Testis (tissue), 3 donors: ENCODE measurements around the gene CLIC4. TPM values are rescaled to one million over a fixed set of nuclear protein-coding genes. Genes with fewer than 3 reads are reported as not detected.

Source experiments
- DNase-seq: peaks from one replicate; pipeline ENCODE4 v3.0.0-alpha.2; 2019
- H3K27ac ChIP-seq, 2 donors: fragments of 200-600 bp; sonication (generic); one replicate each; pipeline ENCODE4 v1.5.1; 2019
- H3K27me3 ChIP-seq: fragments of 200-600 bp; sonication (generic); one replicate; pipeline ENCODE4 v1.5.1; 2019
- H3K36me3 ChIP-seq: fragments of 200-600 bp; sonication (generic); one replicate; pipeline ENCODE4 v1.5.1; 2017; ENCODE audit warnings: low read depth; ENCODE audit errors: missing control alignments
- H3K4me1 ChIP-seq: fragments of 200-600 bp; sonication (generic); one replicate; pipeline ENCODE4 v1.5.1; 2019
- H3K4me3 ChIP-seq, 2 donors: fragments of 200-600 bp; sonication (generic); one replicate each; pipeline ENCODE4 v1.5.1; 2017 to 2019
- H3K9me3 ChIP-seq: fragments of 200-600 bp; sonication (generic); one replicate; pipeline ENCODE4 v1.5.1; 2017
- CTCF ChIP-seq, 3 experiments: fragments of 450-650 bp in 2 of 3; fragments of 200-600 bp in 1 of 3; sonication (generic) in 1 of 3; IDR thresholded peaks; one replicate each; pipeline ENCODE4 v1.5.1; 2016 to 2019; ENCODE audit warnings: antibody characterized with exemption in 3 of 3, mild to moderate bottlenecking in 2 of 3, moderate library complexity in 1 of 3
- POLR2A ChIP-seq: fragments of 450-650 bp; IDR thresholded peaks from one replicate; pipeline ENCODE4 v1.6.1; 2017; ENCODE audit warnings: antibody characterized with exemption, mild to moderate bottlenecking, moderate library complexity
- WGBS, 2 donors: methylation state at CpG; one replicate each; pipeline ENCODE4 v1.1.5; 2018; 5-methylcytosine and 5-hydroxymethylcytosine counted together
- intact Hi-C: fragments of 100-400 bp; cut with DNase I; formaldehyde crosslinking; loops from one replicate; pipeline ENCODE4 v1.15.1; 2023; ENCODE audit warnings: low total_unique reads
- polyA plus RNA-seq: library from polyadenylated mRNA; stranded (reverse); fragments of 350-450 nt; fragmentation: Illumina TruSeq; extraction: RNeasy Lipid Tissue Mini Kit (QIAGEN cat#74804); gene quantifications from one replicate; pipeline ENCODE4 v1.2.3, GENCODE V29; 2014; ENCODE audit warnings: low read depth, low replicate concordance; ENCODE audit not compliant: insufficient read depth
- total RNA-seq, 2 donors: library from RNA; depleted of rRNA; stranded (reverse); fragments of >200 nt; gene quantifications; one replicate each; pipeline ENCODE4 v1.2.3, GENCODE V29; 2016

The CLIC4 gene
- total and polyA plus RNA-seq, 3 donors from 2014 or later, result 47.2 to 72.4 (median 48.8) TPM

- H3K27me3 ChIP-seq, result no peaks in the 10 kb centered on the region
- TF ChIP-seq POLR2A, result no peak
- no peak for TF ChIP-seq CTCF (IDR thresholded peaks at IDR 0.05)
- WGBS, 2 donors, result 85 to 87% methylated on average over 19 to 22 of the region's 22 CpGs
- DNase-seq, result no peak
- intact Hi-C loops, result no loop called here
- no peak overlapping the region for H3K4me3 ChIP-seq
- no peaks in the 10 kb centered on the region for H3K9me3 ChIP-seq
- H3K4me1 ChIP-seq, result no peaks in the 10 kb centered on the region
- no peak overlapping the region for H3K27ac ChIP-seq
- H3K36me3 ChIP-seq, result no peaks in the 10 kb centered on the region
Measured at GRCh38 chr1:24868016-24868875, 123.0 kb downstream of the CLIC4 start.

GRCh38 chr1:24870551-24871195 is 125.4 kb downstream of the CLIC4 start:
- H3K27me3 ChIP-seq, result no peaks in the 10 kb centered on the region
- 64 to 73% methylated on average over 14 to 20 of the region's 20 CpGs for WGBS, 2 donors
- no peak for TF ChIP-seq POLR2A
- DNase-seq, result no peak
- no peaks in the 10 kb centered on the region for H3K4me1 ChIP-seq
- no peak overlapping the region for H3K27ac ChIP-seq
- H3K9me3 ChIP-seq, result no peaks in the 10 kb centered on the region
- H3K4me3 ChIP-seq, result no peak overlapping the region
- intact Hi-C loops, result no loop called here
- H3K36me3 ChIP-seq, result no peaks in the 10 kb centered on the region

- Histone ChIP-seq H3K4me3 (no peak overlapping the region), H3K27me3 (no peaks in the 10 kb centered on the region), H3K27ac (no peak overlapping the region), H3K4me1 (no peaks in the 10 kb centered on the region), H3K9me3 (no peaks in the 10 kb centered on the region), H3K36me3 (no peaks in the 10 kb centered on the region)
- DNase-seq, result no peak
- WGBS, 2 donors, result 78 to 81% methylated on average over 9 to 11 of the region's 11 CpGs
- no peak for TF ChIP-seq POLR2A
- TF ChIP-seq CTCF (IDR thresholded peaks at IDR 0.05), result no peak
- intact Hi-C loops, result no loop called here
Measured at GRCh38 chr1:24871306-24871901, 126.2 kb downstream of the CLIC4 start.

- Histone ChIP-seq H3K36me3 (no peaks in the 10 kb centered on the region), H3K9me3 (no peaks in the 10 kb centered on the region), H3K4me3 (no peak overlapping the region), H3K4me1 (no peaks in the 10 kb centered on the region), H3K27ac (no peak overlapping the region), H3K27me3 (no peaks in the 10 kb centered on the region)
- intact Hi-C loops, result no loop called here
- TF ChIP-seq CTCF (IDR thresholded peaks at IDR 0.05) (no peak), POLR2A (no peak)
- WGBS, 2 donors, result 82 to 88% methylated on average over 17 to 19 of the region's 19 CpGs
- DNase-seq, result no peak
Measured at GRCh38 chr1:24872061-24872850, 127.0 kb downstream of the CLIC4 start.
